Activated B cell treated with CpG ODN at 0.5 μM for 24 hours (primary cell): ENCODE results near the gene CYP46A1. TPM values are rescaled to one million over a fixed set of nuclear protein-coding genes. Genes with fewer than 3 reads are reported as not detected.

Source experiments
- ATAC-seq: fragments of 200-7000 bp; cut with Tn5 transposase; one replicate; pipeline ENCODE4 v1.10.0; 2021; ENCODE audit warnings: low read depth, mild to moderate bottlenecking, moderate library complexity
- CTCF ChIA-PET: fragments of 350-600 bp; sonication (Branson Sonifier 250); formaldehyde crosslinking; loops from one replicate; lab custom pipeline; 2021; ENCODE audit warnings: antibody characterized with exemption; lab: Charles Lee
- POLR2A ChIA-PET: fragments of 350-600 bp; sonication (Branson Sonifier 250); formaldehyde crosslinking; loops from one replicate; lab custom pipeline; 2021; ENCODE audit warnings: antibody characterized with exemption; lab: Charles Lee
- DNase-seq: peaks from one replicate; pipeline ENCODE4 v3.0.0; 2022
- H3K27ac Mint-ChIP-seq: one replicate; pipeline ENCODE4 v1.8.0; 2020; ENCODE audit warnings: mixed read lengths
- H3K27me3 Mint-ChIP-seq: one replicate; pipeline ENCODE4 v1.8.0; 2021; ENCODE audit warnings: mixed read lengths
- H3K36me3 Mint-ChIP-seq: one replicate; pipeline ENCODE4 v1.8.0; 2021; ENCODE audit warnings: low read depth, mixed read lengths
- H3K4me1 Mint-ChIP-seq: one replicate; pipeline ENCODE4 v1.8.0; 2021; ENCODE audit warnings: mixed read lengths
- H3K4me3 Mint-ChIP-seq: one replicate; pipeline ENCODE4 v1.8.0; 2020; ENCODE audit warnings: mild to moderate bottlenecking, mixed read lengths
- H3K9me3 Mint-ChIP-seq: one replicate; pipeline ENCODE4 v1.8.0; 2020; ENCODE audit warnings: mixed read lengths
- intact Hi-C: fragments of 100-400 bp; cut with micrococcal nuclease; formaldehyde crosslinking; loops from one replicate; pipeline ENCODE4 v1.15.1; 2024
- total RNA-seq: library from RNA; stranded (reverse); gene quantifications from 2 replicates; pipeline ENCODE4 v1.2.3, GENCODE V29; 2022
- TF ChIP-seq, protein P1 (sequence below): fragments of 200-600 bp; IDR thresholded peaks from one replicate; pipeline ENCODE4 v1.8.0; 2022; ENCODE audit warnings: antibody characterized with exemption, mild to moderate bottlenecking

The CYP46A1 gene
- total RNA-seq, 1 donor from 2014 or later = not detected

DNA sequence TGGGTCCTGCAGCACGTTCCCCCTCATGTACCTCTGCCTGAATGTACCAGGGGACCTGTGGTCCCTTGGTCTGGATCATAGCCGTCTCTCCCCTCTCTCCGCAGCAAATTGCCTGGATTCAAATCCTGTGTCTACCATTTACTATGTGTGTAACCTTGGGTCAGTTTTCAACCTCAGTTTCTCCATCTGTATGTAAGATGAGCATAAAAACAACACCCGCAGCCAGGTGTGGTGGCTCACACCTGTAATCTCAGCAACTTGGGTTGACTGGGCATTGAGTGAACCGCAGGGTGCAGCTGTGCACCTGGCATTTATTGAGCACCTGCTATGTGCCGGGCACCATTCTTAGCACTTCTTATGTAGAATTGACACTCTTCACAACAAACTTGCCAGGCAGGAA is 14.1 kb downstream of the CYP46A1 start:
- intact Hi-C loops = no loop called here
- DNase-seq = no peak
- Mint-ChIP-seq H3K4me3 (no peak overlapping the region), H3K27me3 (peaks cover 15% of the 10 kb centered on the region), H3K27ac (no peak overlapping the region), H3K9me3 (peaks cover 14% of the 10 kb centered on the region), H3K4me1 (no peaks in the 10 kb centered on the region), H3K36me3 (peaks cover 3% of the 10 kb centered on the region)
- TF ChIP-seq, protein P1, sequence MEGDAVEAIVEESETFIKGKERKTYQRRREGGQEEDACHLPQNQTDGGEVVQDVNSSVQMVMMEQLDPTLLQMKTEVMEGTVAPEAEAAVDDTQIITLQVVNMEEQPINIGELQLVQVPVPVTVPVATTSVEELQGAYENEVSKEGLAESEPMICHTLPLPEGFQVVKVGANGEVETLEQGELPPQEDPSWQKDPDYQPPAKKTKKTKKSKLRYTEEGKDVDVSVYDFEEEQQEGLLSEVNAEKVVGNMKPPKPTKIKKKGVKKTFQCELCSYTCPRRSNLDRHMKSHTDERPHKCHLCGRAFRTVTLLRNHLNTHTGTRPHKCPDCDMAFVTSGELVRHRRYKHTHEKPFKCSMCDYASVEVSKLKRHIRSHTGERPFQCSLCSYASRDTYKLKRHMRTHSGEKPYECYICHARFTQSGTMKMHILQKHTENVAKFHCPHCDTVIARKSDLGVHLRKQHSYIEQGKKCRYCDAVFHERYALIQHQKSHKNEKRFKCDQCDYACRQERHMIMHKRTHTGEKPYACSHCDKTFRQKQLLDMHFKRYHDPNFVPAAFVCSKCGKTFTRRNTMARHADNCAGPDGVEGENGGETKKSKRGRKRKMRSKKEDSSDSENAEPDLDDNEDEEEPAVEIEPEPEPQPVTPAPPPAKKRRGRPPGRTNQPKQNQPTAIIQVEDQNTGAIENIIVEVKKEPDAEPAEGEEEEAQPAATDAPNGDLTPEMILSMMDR = no peak
- ATAC-seq = no peak
- ChIA-PET CTCF (no interaction called here), POLR2A (no interaction called here)

DNA sequence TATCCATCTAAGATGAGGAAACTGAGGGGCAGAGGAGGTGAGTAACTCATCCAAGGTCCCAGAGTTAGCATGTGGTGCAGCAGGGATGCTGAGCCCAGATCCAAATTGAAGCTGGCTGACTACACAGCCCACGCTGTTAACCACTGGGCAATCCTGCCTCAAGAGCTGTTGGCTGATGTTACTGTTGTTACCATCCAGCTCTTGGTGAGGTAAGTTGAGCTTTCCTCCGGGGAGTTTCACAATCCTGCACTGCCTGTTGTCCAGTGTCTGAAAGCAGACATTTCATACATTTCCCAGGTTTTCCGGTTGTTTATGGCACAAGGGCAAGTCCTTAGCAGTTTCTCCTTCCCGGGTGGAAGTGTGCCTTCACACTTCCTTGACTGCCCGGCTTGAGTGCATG is 14.5 kb downstream of the CYP46A1 start:
- no peak for ATAC-seq
- TF ChIP-seq, protein P1 = no peak
- DNase-seq = no peak
- intact Hi-C loops = no loop called here
- H3K27me3 Mint-ChIP-seq = peaks cover 15% of the 10 kb centered on the region
- no peak overlapping the region for H3K27ac Mint-ChIP-seq
- peaks cover 18% of the 10 kb centered on the region for H3K9me3 Mint-ChIP-seq
- CTCF ChIA-PET = no interaction called here
- peaks cover 7% of the 10 kb centered on the region for H3K36me3 Mint-ChIP-seq
- POLR2A ChIA-PET = no interaction called here
- no peaks in the 10 kb centered on the region for H3K4me1 Mint-ChIP-seq
- H3K4me3 Mint-ChIP-seq = no peak overlapping the region

DNA sequence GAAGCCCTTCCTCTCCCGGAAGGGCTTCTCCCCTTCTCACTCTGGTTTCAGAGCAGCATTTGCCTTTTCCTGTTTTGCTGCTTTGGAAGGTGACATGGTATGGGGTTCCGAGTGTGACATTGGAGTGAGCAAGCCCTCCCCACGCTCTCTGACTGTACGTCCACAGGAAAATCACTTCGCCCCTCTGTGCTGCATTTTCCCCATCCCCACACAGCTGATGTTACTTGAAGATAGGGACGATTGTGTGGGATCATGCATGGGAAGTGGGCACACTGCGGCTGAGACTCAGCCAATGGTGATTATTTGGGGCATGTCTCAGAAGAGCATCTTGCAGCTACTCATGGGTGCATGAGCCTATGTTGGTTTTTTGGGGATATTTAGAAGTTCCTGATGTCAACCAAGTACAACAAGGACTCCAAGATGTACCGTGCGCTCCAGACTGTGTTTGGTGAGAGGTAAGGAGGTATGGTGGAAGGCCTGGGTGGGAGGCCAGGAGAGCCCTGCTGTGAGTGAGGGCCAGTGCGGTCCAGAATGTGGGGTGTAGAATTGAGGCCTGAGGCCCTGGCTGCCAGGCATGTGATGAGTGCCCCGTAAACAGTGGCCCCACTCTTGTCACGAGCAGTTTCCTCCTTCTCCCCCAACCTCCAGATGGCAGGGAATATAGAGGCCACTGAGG is 15.1 kb downstream of the CYP46A1 start:
- intact Hi-C loops = no loop called here
- TF ChIP-seq, protein P1 = no peak
- peaks cover 15% of the 10 kb centered on the region for H3K27me3 Mint-ChIP-seq
- ChIA-PET POLR2A (no interaction called here), CTCF (no interaction called here)
- no peak for DNase-seq
- no peak for ATAC-seq
- H3K4me3 Mint-ChIP-seq = no peak overlapping the region
- H3K4me1 Mint-ChIP-seq = no peaks in the 10 kb centered on the region
- H3K9me3 Mint-ChIP-seq = peaks cover 21% of the 10 kb centered on the region
- no peak overlapping the region for H3K27ac Mint-ChIP-seq
- peaks cover 7% of the 10 kb centered on the region for H3K36me3 Mint-ChIP-seq

DNA sequence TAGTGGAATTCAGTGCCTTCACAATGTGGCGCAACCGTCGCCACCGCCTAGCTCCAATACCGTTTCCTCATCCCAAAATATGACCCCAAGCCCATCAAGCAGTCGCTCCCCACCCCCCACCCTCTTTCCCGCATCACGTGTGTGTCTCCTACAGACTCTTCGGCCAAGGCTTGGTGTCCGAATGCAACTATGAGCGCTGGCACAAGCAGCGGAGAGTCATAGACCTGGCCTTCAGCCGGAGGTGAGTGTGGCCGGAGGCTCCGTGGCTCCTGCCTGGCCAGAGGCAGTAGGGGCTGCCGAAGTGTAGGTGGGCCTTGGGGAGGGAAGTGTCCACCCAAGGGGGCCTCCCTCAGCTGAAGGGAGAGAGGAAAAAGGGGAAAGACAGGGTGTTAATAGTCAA is 15.8 kb downstream of the CYP46A1 start:
- ATAC-seq = no peak
- no peak overlapping the region for H3K27ac Mint-ChIP-seq
- H3K36me3 Mint-ChIP-seq = peaks cover 7% of the 10 kb centered on the region
- CTCF ChIA-PET = no interaction called here
- H3K4me1 Mint-ChIP-seq = no peaks in the 10 kb centered on the region
- DNase-seq = no peak
- TF ChIP-seq, protein P1 = no peak
- H3K27me3 Mint-ChIP-seq = peaks cover 15% of the 10 kb centered on the region
- POLR2A ChIA-PET = no interaction called here
- H3K9me3 Mint-ChIP-seq = peaks cover 24% of the 10 kb centered on the region
- H3K4me3 Mint-ChIP-seq = no peak overlapping the region
- intact Hi-C loops = no loop called here

DNA sequence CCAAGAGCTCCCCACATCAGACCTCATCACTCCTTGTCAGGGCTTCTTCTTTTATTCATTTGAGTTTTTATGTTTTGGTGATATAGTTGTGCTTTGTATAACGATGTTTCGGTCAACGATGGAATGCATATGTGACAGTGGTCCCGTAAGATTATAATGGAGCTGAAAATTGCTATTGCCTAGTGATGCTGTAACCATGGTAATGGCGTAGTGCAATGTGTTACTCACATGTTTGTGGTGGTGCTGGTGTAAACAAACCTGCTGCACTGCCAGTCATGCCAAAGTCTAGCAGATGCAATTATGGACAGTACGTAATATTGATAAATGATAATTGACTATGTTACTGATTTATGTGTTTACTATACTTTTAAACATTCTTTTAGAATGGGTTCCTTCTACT is 16.3 kb downstream of the CYP46A1 start:
- no peak overlapping the region for H3K27ac Mint-ChIP-seq
- H3K4me1 Mint-ChIP-seq = no peaks in the 10 kb centered on the region
- TF ChIP-seq, protein P1 = no peak
- H3K27me3 Mint-ChIP-seq = peaks cover 15% of the 10 kb centered on the region
- ChIA-PET CTCF (no interaction called here), POLR2A (no interaction called here)
- no peak for DNase-seq
- no peak for ATAC-seq
- peaks cover 24% of the 10 kb centered on the region for H3K9me3 Mint-ChIP-seq
- intact Hi-C loops = no loop called here
- no peak overlapping the region for H3K4me3 Mint-ChIP-seq
- peaks cover 7% of the 10 kb centered on the region for H3K36me3 Mint-ChIP-seq
